Muscle layer of duodenum (tissue), 2 donors: ENCODE measurements around the gene IGF2R.

Source experiments
- H3K27ac ChIP-seq: one replicate; pipeline ENCODE4 v1.7.0; 2013; ENCODE audit warnings: mild to moderate bottlenecking, low read length
- H3K27me3 ChIP-seq: one replicate; pipeline ENCODE4 v1.7.0; 2013; ENCODE audit warnings: low read depth, mild to moderate bottlenecking, control low read depth, low read length
- H3K36me3 ChIP-seq, 2 donors: one replicate each; pipeline ENCODE4 v1.7.0; 2013; ENCODE audit warnings: low read length in 2 of 2, control low read depth in 1 of 2, mild to moderate bottlenecking in 1 of 2; ENCODE audit not compliant: insufficient read depth in 2 of 2, control insufficient read depth in 1 of 2
- H3K4me1 ChIP-seq, 2 donors: one replicate each; pipeline ENCODE4 v1.7.0; 2013; ENCODE audit warnings: low read length in 2 of 2, mild to moderate bottlenecking in 2 of 2, control low read depth in 1 of 2, moderate library complexity in 1 of 2; ENCODE audit not compliant: insufficient read depth in 2 of 2, control insufficient read depth in 1 of 2
- H3K4me3 ChIP-seq, 2 donors: one replicate each; pipeline ENCODE4 v1.7.0; 2013; ENCODE audit warnings: low read length in 2 of 2, low read depth in 1 of 2, mild to moderate bottlenecking in 1 of 2
- H3K9me3 ChIP-seq, 2 donors: one replicate each; pipeline ENCODE4 v1.7.0; 2013; ENCODE audit warnings: low read length in 2 of 2, control low read depth in 1 of 2, mild to moderate bottlenecking in 1 of 2; ENCODE audit not compliant: control insufficient read depth in 1 of 2
- donor health status: healthy.

The IGF2R gene

DNA sequence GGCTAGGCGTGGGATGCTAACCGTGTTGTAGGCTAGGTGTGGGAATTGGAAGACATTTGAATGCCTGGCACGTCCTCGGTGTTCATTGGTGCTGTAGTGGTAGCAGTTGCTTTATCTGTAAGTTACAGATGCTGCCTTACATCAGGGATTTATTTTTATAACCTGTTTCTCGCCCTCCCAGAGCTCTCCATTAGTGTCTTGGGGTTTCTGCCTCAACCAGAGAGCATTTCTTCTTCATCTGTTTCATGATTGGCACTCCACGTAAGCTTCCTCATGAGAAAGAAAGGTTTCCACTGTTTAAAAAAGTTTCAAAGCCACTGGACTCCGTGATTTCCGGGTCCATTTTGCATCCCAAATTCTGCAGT, 9.0 kb downstream of the IGF2R start:
- H3K4me3 ChIP-seq, result no peak overlapping the region
- peaks cover 30 to 49% of the 10 kb centered on the region in 2 donors for H3K4me1 ChIP-seq
- H3K27me3 ChIP-seq, result no peaks in the 10 kb centered on the region
- no peak overlapping the region for H3K27ac ChIP-seq
- H3K36me3 ChIP-seq, result no peaks in the 10 kb centered on the region
- H3K9me3 ChIP-seq, result no peaks in the 10 kb centered on the region

DNA sequence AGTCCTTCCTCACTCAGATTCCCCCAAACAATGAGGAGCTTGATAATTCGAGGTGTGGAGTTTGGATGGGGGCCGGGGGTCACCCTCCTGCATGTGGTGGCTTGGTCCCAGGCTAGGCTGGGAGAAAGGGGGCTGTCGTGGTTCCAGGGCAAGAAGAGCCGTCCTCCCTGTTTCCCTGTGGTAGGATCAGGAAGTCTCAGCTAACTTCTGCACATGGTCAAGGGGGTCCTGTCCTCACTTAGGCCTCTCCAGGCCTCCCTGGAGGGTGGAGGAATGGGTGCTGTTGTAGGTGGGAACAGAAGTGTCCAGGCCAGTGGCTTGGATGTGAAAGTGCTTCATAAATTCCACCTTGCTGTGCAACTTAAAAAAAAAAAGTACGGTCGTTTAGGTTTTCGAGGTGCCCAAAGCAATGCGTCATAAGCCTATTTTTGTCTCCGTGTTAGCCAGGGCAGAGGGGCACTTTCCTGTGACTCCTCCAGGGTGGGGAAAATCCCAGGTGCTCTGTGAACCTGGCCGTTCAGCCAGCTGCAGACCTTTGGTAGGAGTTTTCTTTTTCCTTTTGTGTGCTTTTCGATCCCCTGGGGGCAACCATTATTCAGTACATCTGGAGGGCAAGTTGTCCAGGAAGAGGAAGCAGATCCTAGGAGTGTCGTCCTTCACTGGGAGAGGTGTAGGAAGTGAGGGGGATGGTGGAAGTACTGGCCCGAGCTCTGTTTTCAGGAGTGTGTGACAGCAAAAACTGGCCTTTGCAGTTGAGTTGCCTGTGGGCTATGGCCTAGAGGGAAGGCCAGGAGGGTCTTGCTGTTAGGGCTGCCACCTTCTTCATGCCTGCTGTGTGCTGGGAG, 9.6 kb downstream of the IGF2R start:
- no peaks in the 10 kb centered on the region for H3K9me3 ChIP-seq
- H3K27ac ChIP-seq, result no peak overlapping the region
- H3K27me3 ChIP-seq, result no peaks in the 10 kb centered on the region
- no peak overlapping the region for H3K4me3 ChIP-seq
- no peaks in the 10 kb centered on the region for H3K36me3 ChIP-seq
- H3K4me1 ChIP-seq, result peaks cover 37 to 53% of the 10 kb centered on the region in 2 donors

DNA sequence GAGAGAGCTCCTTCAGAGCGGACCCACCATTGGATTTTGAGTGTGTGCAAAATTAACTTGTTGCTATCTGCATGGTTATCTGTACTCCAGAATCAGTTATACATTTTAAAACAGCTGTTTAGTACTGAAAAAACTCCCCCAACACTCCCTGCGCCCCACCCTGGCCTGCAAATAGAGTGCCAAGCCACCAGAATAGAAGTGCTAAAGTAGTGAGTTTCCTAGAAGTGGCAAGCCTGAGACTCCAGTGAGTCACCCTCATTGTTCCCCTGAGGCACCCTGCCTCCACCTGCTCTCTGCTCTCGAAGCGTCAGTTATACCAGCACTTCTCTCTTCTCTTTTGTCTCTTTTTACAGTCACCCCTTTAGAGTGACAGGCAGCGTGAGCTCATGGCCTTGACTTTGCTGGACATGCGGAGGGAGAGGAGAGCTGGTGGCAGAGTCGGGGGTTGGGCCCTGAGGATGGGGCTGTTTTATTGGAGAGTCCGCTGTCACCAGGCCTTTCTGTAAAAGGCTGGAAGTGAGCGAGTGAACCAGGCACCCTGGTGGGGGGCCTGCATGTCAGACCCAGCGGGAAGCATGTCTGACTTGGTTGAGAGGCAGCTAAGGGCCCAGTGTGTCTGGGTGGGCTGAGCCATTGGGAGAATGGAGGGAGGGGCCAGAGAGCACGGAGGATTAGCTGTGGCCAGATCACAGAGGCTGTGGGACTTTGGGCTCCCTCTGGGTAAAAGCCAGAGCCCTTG, 10.4 kb downstream of the IGF2R start:
- H3K4me1 ChIP-seq, result peaks cover 44 to 59% of the 10 kb centered on the region in 2 donors
- no peaks in the 10 kb centered on the region for H3K9me3 ChIP-seq
- H3K27me3 ChIP-seq, result no peaks in the 10 kb centered on the region
- no peak overlapping the region for H3K4me3 ChIP-seq
- H3K27ac ChIP-seq, result no peak overlapping the region
- H3K36me3 ChIP-seq, result no peaks in the 10 kb centered on the region

DNA sequence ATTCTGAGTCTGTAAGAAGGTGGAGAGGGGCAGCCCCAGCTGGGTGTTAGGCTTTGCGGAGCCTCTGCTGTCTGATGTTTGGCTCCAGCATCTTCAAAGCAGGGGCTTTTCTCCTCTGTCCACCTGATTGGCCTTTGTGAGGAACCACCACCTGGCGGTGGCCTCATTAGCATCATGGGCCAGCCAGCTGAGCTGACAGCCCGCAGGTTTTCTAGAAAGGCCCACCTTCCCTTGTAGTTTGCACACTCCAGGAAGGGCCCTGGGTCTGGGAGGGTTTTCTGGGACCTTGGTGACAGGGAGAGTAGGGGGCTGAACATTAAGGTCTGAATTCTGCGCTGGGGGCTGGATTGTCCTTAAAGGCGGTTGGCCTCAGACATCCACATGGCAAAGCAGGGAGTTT, 11.6 kb downstream of the IGF2R start:
- Histone ChIP-seq H3K9me3 (no peaks in the 10 kb centered on the region), H3K4me1 (peaks cover 47 to 62% of the 10 kb centered on the region in 2 donors), H3K4me3 (no peak overlapping the region), H3K36me3 (no peaks in the 10 kb centered on the region), H3K27me3 (no peaks in the 10 kb centered on the region), H3K27ac (no peak overlapping the region)

DNA sequence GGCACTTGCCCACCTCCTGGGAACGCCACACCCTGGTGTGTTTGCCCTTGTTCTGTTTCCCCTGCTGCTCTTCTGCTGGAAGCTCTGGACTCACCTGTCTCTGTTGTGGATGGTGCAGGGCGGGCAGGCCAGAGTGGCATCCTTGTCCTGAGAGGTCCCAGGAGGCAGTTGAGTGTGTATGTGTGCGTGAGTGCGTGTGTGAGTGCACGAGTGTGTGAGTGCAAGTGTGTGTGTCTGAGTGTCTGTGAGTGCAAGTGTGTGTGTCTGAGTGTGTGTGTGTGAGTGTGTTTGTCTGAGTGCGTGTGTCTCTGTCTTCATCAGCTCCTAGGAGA, 12.2 kb downstream of the IGF2R start:
- H3K4me1 ChIP-seq, result peaks cover 47 to 62% of the 10 kb centered on the region in 2 donors
- H3K4me3 ChIP-seq, result no peak overlapping the region
- no peaks in the 10 kb centered on the region for H3K36me3 ChIP-seq
- H3K9me3 ChIP-seq, result no peaks in the 10 kb centered on the region
- no peak overlapping the region for H3K27ac ChIP-seq
- H3K27me3 ChIP-seq, result no peaks in the 10 kb centered on the region

DNA sequence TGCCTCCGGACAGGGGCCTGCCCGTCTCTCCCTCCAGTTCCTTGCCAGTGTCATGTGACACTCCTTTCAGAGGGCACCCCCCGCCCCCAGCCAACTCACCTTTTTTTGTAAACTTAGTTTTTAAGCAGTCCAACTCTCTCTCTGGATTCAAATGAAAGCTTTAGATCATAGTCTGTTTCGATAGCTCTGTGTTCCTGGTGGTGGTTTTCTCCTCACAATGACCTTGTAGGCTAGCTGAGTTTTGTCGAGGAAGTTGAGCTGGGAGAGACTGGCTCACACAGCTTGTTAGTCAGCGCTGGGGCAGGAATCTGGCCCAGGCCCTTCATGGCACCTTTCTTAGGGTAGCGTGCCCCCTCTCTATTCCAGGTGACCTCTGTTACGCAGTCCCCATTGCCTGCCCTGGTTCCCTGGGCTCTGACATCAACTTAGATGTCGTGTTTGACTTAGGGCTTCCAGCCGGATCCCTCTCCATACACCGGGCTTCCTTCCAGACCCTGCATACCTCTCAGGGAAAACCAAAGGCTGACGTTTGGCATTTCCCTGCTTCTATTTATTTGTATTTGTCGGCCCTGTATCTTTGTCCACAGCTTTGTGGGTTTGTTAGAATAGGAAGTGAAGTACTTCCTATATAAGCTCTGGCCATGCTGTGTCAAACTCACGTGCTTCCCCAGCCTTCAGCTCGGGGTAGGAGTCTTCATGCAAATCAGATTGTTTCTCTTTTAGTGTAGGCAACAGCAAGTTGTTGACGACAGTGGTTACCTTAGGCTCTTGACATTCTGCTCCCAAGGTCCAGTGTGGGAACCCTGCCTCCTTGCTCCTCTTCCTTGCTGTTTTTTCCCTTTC, 12.7 kb downstream of the IGF2R start:
- Histone ChIP-seq H3K4me1 (peaks cover 47 to 60% of the 10 kb centered on the region in 2 donors), H3K36me3 (no peaks in the 10 kb centered on the region), H3K4me3 (peak overlapping the region; percentile 1 to 40), H3K27ac (peak overlapping the region; percentile 68), H3K27me3 (no peaks in the 10 kb centered on the region), H3K9me3 (no peaks in the 10 kb centered on the region)

DNA sequence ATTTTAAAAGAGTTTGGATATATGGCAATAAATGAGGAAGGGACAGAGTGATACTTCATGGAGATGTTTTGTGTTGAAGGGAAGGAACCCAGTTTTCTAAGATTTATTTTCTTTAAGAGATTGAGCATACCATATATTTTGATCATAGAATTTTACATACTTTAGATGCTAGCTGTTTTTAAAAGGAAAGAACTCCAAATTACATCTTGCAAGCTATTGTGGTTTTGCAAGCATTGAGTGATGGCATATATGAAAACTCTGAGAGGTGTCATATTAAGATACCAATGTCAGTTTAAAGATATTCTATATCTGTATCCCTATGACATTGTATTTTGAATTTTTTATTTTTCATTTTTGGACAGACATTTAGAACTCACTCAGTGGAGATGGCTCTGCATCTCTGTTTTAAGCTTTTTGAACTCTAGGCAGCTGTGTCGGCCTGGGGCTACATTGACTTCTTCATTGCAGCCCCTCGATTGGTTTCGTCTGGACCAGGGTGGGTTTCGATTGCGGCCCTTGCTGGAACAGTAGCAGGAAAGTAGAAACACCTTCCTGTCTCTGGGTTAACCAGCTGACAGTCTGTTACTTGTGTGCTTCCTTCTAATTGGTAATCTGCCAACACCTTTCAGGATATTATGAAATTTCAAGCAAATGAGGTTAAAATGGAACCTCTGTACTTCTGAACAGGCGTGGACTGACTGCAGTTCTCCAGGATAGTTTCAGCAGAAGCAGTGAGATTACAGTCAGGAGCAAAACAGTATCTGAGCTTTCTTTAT, 14.0 kb downstream of the IGF2R start:
- peaks cover 44 to 48% of the 10 kb centered on the region in 2 donors for H3K4me1 ChIP-seq
- H3K27ac ChIP-seq, result no peak overlapping the region
- no peaks in the 10 kb centered on the region for H3K9me3 ChIP-seq
- H3K36me3 ChIP-seq, result no peaks in the 10 kb centered on the region
- H3K27me3 ChIP-seq, result no peaks in the 10 kb centered on the region
- no peak overlapping the region for H3K4me3 ChIP-seq

DNA sequence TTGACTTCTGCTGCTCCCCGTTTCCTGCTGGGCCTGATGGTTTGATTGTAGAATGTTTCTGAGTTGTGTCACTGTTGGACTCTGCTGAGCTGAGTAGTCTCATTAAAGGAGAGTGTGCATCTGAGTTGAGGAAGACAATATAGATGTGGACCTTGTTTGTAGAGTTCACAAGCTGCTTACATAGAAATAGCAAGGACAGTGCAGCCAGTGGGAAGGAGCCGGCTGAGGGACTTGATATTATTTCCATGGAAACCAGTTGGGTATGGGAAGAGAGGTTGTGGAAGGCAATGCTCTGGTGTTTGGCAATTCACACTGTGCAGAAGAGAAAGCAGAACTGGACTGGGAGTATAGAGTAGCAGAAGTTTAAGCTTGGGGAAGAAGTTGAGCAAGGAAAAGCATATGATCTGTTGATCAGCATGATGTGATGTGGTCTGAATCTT, 14.8 kb downstream of the IGF2R start:
- no peaks in the 10 kb centered on the region for H3K36me3 ChIP-seq
- H3K4me3 ChIP-seq, result no peak overlapping the region
- H3K27me3 ChIP-seq, result no peaks in the 10 kb centered on the region
- no peak overlapping the region for H3K27ac ChIP-seq
- H3K9me3 ChIP-seq, result no peaks in the 10 kb centered on the region
- peaks cover 43 to 44% of the 10 kb centered on the region in 2 donors for H3K4me1 ChIP-seq

DNA sequence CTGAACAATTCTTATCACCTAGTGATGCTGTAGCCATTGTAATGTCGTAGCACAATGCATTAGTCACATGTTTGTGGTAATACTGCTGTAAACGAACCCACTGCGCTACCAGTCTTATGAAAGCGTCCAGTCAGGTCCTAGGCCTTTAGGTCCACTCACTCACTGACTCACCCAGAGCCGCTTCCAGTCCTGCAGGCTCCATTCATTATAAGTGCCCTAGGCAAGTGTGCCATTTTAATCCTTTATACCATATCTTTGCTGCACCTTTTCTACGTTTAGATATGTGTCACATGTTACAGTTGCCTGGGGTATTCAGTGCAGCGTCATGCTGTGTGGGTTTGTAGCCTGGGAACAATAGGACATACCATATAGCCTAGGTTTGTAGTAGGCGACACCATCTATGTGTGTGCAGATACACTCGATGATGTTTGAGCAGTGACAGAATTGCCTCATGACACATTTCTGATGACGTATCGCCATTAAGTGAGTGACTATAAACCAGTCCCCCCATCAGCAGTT, 15.4 kb downstream of the IGF2R start:
- Histone ChIP-seq H3K36me3 (no peaks in the 10 kb centered on the region), H3K27ac (no peak overlapping the region), H3K4me1 (peaks cover 44% of the 10 kb centered on the region in 2 donors)

DNA sequence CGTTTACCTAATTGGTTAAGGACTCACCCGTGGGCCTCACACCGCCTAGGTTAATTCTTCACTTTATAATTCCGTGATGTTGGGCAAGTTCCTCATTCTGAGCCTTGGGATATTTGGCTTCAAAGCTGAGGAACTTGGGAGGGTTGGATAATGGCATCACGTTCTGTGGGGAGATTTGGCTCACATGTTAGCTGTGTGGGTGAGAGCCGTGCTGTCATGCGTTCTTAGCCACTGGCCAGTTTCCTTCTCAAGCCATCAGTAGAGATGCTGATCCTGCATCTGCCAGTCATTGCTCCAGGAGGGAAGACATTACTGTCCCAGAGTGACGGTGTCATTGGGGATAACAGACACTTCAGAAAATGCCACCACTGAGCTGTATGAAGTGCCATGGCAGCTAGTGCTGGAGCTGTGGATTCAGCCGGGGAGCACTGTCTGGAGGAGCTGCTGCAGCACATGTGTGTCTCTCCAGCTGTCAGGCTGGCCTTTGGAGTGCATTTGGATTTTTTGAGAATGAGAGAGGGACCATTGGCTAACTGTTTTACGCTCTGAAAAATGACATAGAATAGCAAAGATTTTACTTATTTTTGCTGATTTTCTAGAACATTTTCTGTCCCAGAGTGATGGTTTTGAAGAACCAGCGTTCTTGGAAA, 16.5 kb downstream of the IGF2R start:
- Histone ChIP-seq H3K9me3 (no peaks in the 10 kb centered on the region), H3K4me3 (no peak overlapping the region), H3K36me3 (no peaks in the 10 kb centered on the region), H3K27ac (no peak overlapping the region), H3K4me1 (peaks cover 46 to 49% of the 10 kb centered on the region in 2 donors), H3K27me3 (no peaks in the 10 kb centered on the region)

More for the DNA sequence above, 15.4 kb downstream of the IGF2R start:
- Histone ChIP-seq H3K27me3 (no peaks in the 10 kb centered on the region), H3K9me3 (no peaks in the 10 kb centered on the region), H3K4me3 (no peak overlapping the region)
